Measurements from ENCODE around the gene HSFX3.
A peak's percentile ranks its signal among the peaks of the same experiment; 100 is the strongest.
"Not testable (repeated sequence)": the region's sequence is repeated elsewhere in the genome, so short reads cannot be mapped to it uniquely, and the experiment has no call there.

HSFX3 gene

GRCh38 chrX:149545545-149546543 lies 3.9 kb downstream of the HSFX3 start:
- not testable (repeated sequence) for DNase-seq (ENCODE audit: low read depth)

GRCh38 chrX:149541521-149542047 lies 8.1 kb downstream of the HSFX3 start:
- no peak for DNase-seq (ENCODE audit: low read depth)

- DNase-seq (ENCODE audit: low read depth) = peak; percentile 67
Measured at GRCh38 chrX:149540621-149541520, 8.9 kb downstream of the HSFX3 start, which contains the start of gene EOLA1. EOLA1 (plus strand) TSS chrX:149541012; CDS start chrX:149545631, 4,619 bp downstream.

GRCh38 chrX:149540131-149540620 lies 9.5 kb downstream of the HSFX3 start:
- peak; percentile 72 for DNase-seq (ENCODE audit: low read depth)

GRCh38 chrX:149539283-149540130 lies 10.2 kb downstream of the HSFX3 start:
- DNase-seq (ENCODE audit: low read depth) = peak; percentile 66

GRCh38 chrX:149537474-149537873 lies 12.2 kb downstream of the HSFX3 start:
- not testable (repeated sequence) for DNase-seq (ENCODE audit: low read depth)

GRCh38 chrX:149534926-149535602 lies 14.7 kb downstream of the HSFX3 start:
- not testable (repeated sequence) for DNase-seq (ENCODE audit: low read depth)

- not testable (repeated sequence) for DNase-seq (ENCODE audit: low read depth)
Measured at GRCh38 chrX:149533999-149534398, 15.7 kb downstream of the HSFX3 start.

GRCh38 chrX:149532868-149533267 lies 16.9 kb downstream of the HSFX3 start:
- DNase-seq (ENCODE audit: low read depth) = not testable (repeated sequence)

GRCh38 chrX:149531599-149531998 lies 18.1 kb downstream of the HSFX3 start:
- no peak for DNase-seq (ENCODE audit: low read depth)

GRCh38 chrX:149528381-149528780 lies 21.3 kb downstream of the HSFX3 start:
- no peak for DNase-seq (ENCODE audit: low read depth)

GRCh38 chrX:149527705-149528104 lies 22.0 kb downstream of the HSFX3 start:
- DNase-seq (ENCODE audit: low read depth) = no peak

- DNase-seq (ENCODE audit: low read depth) = not testable (repeated sequence)
Measured at GRCh38 chrX:149526318-149527033, 23.2 kb downstream of the HSFX3 start.

GRCh38 chrX:149525903-149526302 lies 23.8 kb downstream of the HSFX3 start:
- not testable (repeated sequence) for DNase-seq (ENCODE audit: low read depth)

- DNase-seq (ENCODE audit: low read depth) = not testable (repeated sequence)
Measured at GRCh38 chrX:149525389-149525788, 24.3 kb downstream of the HSFX3 start.

- no peak for DNase-seq (ENCODE audit: low read depth)
Measured at GRCh38 chrX:149522916-149523315, 26.8 kb downstream of the HSFX3 start.

GRCh38 chrX:149521438-149521837 lies 28.3 kb downstream of the HSFX3 start:
- DNase-seq (ENCODE audit: low read depth) = no peak

- not testable (repeated sequence) for DNase-seq (ENCODE audit: low read depth)
Measured at GRCh38 chrX:149520636-149521277, 29.0 kb downstream of the HSFX3 start.

- no peak for DNase-seq (ENCODE audit: low read depth)
Measured at GRCh38 chrX:149518236-149518635, 31.5 kb downstream of the HSFX3 start.

Measured in stimulated activated CD8-positive, alpha-beta memory T cell treated with anti-CD3 and anti-CD28 coated beads, Interleukin-7, amount 100 ng/mL, for 24 hours (primary cell).